SK-N-SH (cell line): ENCODE results near the gene PHF21B. TPM values are rescaled to one million over a fixed set of nuclear protein-coding genes. Genes with fewer than 3 reads are reported as not detected.

ENCODE experiments used
- CTCF ChIA-PET: fragments of 300-600, 350-600 bp; formaldehyde crosslinking; extraction: SDS; loops from one replicate; lab custom pipeline; 2021; lab: Yijun Ruan, JAX
- POLR2A ChIA-PET: fragments of 350-600 bp; sonication (Branson Sonifier 250); formaldehyde crosslinking; extraction: SDS; loops from one replicate; lab custom pipeline; 2020; ENCODE audit warnings: antibody characterized with exemption, inconsistent platforms; lab: Yijun Ruan, JAX
- DNase-seq: peaks from one replicate; pipeline ENCODE4 v3.0.0; 2012
- H2AFZ ChIP-seq: fragments of 200-600 bp; sonication (generic); 2 replicates; pipeline ENCODE4 v1.8.1; 2016; ENCODE audit warnings: antibody characterized with exemption, mild to moderate bottlenecking, low read depth
- H3F3A ChIP-seq: fragments of 200-600 bp; sonication (generic); replicated peaks from 2 replicates; pipeline ENCODE3; 2016; ENCODE audit warnings: antibody characterized with exemption, mild to moderate bottlenecking; ENCODE audit not compliant: insufficient read depth
- H3K27ac ChIP-seq, 2 experiments: fragments of 200-500 bp in 1 of 2; fragments of 200-600 bp in 1 of 2; sonication (Bioruptor generic) in 1 of 2; sonication (generic), shearing (Covaris generic) in 1 of 2; 2 replicates each; pipeline versions ENCODE4 v1.5.1 to v1.6.1; 2014 to 2016; ENCODE audit warnings: low read depth in 2 of 2, inconsistent platforms in 1 of 2, low read length in 1 of 2, mild to moderate bottlenecking in 1 of 2, mixed read lengths in 1 of 2
- H3K27me3 ChIP-seq: fragments of 200-600 bp; sonication (generic), shearing (Covaris generic); 2 replicates; pipeline ENCODE4 v1.6.1; 2016; ENCODE audit warnings: mixed run types; ENCODE audit not compliant: insufficient read depth
- H3K36me3 ChIP-seq, 2 experiments: fragments of 200-500 bp in 1 of 2; fragments of 200-600 bp in 1 of 2; sonication (Bioruptor generic) in 1 of 2; sonication (generic) in 1 of 2; replicated peaks in 1 of 2; 2 replicates each; pipeline versions ENCODE3 to v1.5.1; 2014 to 2016; ENCODE audit warnings: low read length in 1 of 2, mild to moderate bottlenecking in 1 of 2; ENCODE audit not compliant: insufficient read depth in 2 of 2, control insufficient read depth in 1 of 2
- H3K4me1 ChIP-seq, 2 experiments: fragments of 200-500 bp in 1 of 2; fragments of 200-600 bp in 1 of 2; sonication (Bioruptor generic) in 1 of 2; sonication (generic), shearing (Covaris generic) in 1 of 2; 2 replicates each; pipeline versions ENCODE4 v1.5.1 to v1.6.1; 2014 to 2016; ENCODE audit warnings: low read depth in 1 of 2, low read length in 1 of 2, mixed run types in 1 of 2; ENCODE audit not compliant: insufficient read depth in 2 of 2, control insufficient read depth in 1 of 2
- H3K4me2 ChIP-seq: fragments of 200-600 bp; sonication (generic), shearing (Covaris generic); 2 replicates; pipeline ENCODE4 v1.6.1; 2017; ENCODE audit warnings: mixed run types
- H3K4me3 ChIP-seq, 2 experiments: fragments of 200-500 bp in 1 of 2; fragments of 200-600 bp in 1 of 2; sonication (Bioruptor generic) in 1 of 2; sonication (generic), shearing (Covaris generic) in 1 of 2; 2 replicates each; pipeline versions ENCODE4 v1.5.1 to v1.8.1; 2014 to 2016; ENCODE audit warnings: low read depth in 2 of 2, inconsistent platforms in 1 of 2, low read length in 1 of 2, mild to moderate bottlenecking in 1 of 2, mixed read lengths in 1 of 2, moderate library complexity in 1 of 2
- H3K79me2 ChIP-seq: fragments of 200-600 bp; sonication (generic); 2 replicates; pipeline ENCODE4 v1.8.1; 2017; ENCODE audit warnings: mild to moderate bottlenecking; ENCODE audit not compliant: insufficient read depth
- H3K9ac ChIP-seq: fragments of 200-600 bp; sonication (generic); 2 replicates; pipeline ENCODE4 v1.6.1; 2017; ENCODE audit warnings: mixed run types
- H3K9me2 ChIP-seq: fragments of 200-600 bp; sonication (generic); 2 replicates; pipeline ENCODE4 v1.6.1; 2017; ENCODE audit warnings: mixed run types
- H3K9me3 ChIP-seq: fragments of 200-600 bp; sonication (generic); 2 replicates; pipeline ENCODE4 v1.6.1; 2017; ENCODE audit warnings: mixed run types, mild to moderate bottlenecking, moderate library complexity
- H4K20me1 ChIP-seq: fragments of 200-600 bp; sonication (generic); 2 replicates; pipeline ENCODE4 v1.6.1; 2017; ENCODE audit warnings: mild to moderate bottlenecking, mixed run types; ENCODE audit not compliant: insufficient read depth
- CHD2 ChIP-seq: fragments of 150-350 bp; IDR thresholded peaks from 2 replicates; pipeline ENCODE4 v1.6.1; 2018; ENCODE audit warnings: low read length; ENCODE audit not compliant: partially characterized antibody
- ELF1 ChIP-seq: IDR thresholded peaks from 2 replicates; pipeline ENCODE4 v1.4.0; 2012
- EP300 ChIP-seq, 2 experiments: IDR thresholded peaks; 2 replicates each; pipeline versions ENCODE4 v1.4.0 to v1.6.1; 2012; ENCODE audit warnings: borderline replicate concordance in 1 of 2, low read depth in 1 of 2, low read length in 1 of 2
- FOSL2 ChIP-seq: IDR thresholded peaks from 2 replicates; pipeline ENCODE4 v1.4.0; 2012; ENCODE audit warnings: low read depth, mild to moderate bottlenecking, moderate library complexity, borderline replicate concordance
- JUND ChIP-seq: IDR thresholded peaks from 2 replicates; pipeline ENCODE4 v1.4.0; 2012
- MXI1 ChIP-seq: IDR thresholded peaks from 2 replicates; pipeline ENCODE4 v1.6.1; 2012; ENCODE audit warnings: mild to moderate bottlenecking, low read depth, low read length, improper control_type of control experiment
- NFIC ChIP-seq: IDR thresholded peaks from 2 replicates; pipeline ENCODE4 v1.4.0; 2012; ENCODE audit warnings: borderline replicate concordance
- NRF1 ChIP-seq: IDR thresholded peaks from 2 replicates; pipeline ENCODE4 v1.6.1; 2012; ENCODE audit warnings: low read depth, mild to moderate bottlenecking, low read length
- POLR2AphosphoS5 ChIP-seq: IDR thresholded peaks from 2 replicates; pipeline ENCODE4 v1.6.1; 2012; ENCODE audit warnings: low read depth, low read length
- RCOR1 ChIP-seq: fragments of 150-350 bp; IDR thresholded peaks from 2 replicates; pipeline ENCODE4 v1.6.1; 2017; ENCODE audit warnings: antibody characterized with exemption, low read length
- REST ChIP-seq: IDR thresholded peaks from 2 replicates; pipeline ENCODE4 v1.6.1; 2012; ENCODE audit warnings: mild to moderate bottlenecking, low read depth, low read length, moderate library complexity
- RFX5 ChIP-seq: IDR thresholded peaks from 2 replicates; pipeline ENCODE4 v1.6.1; 2012; ENCODE audit warnings: mild to moderate bottlenecking, improper control_type of control experiment, low read length
- TCF12 ChIP-seq: IDR thresholded peaks from 2 replicates; pipeline ENCODE4 v1.4.0; 2012
- WGBS: methylation state at CpG from one replicate; pipeline ENCODE4 v1.1.6; 2017; ENCODE audit warnings: low lambda C conversion rate; 5-methylcytosine and 5-hydroxymethylcytosine counted together
- polyA plus RNA-seq, 3 experiments: library from polyadenylated mRNA; depleted of rRNA; stranded (reverse); fragments of >200 nt; gene quantifications; 2 replicates each; pipeline ENCODE4 v1.2.3, GENCODE V29; 2012
- TF ChIP-seq, protein P1 (sequence below): IDR thresholded peaks from 2 replicates; pipeline ENCODE4 v1.4.0; 2012; ENCODE audit warnings: low read depth, borderline replicate concordance
- TF ChIP-seq, protein P2 (sequence below): IDR thresholded peaks from 2 replicates; pipeline ENCODE4 v1.4.0; 2012; ENCODE audit warnings: low read depth
- TF ChIP-seq, protein P3 (sequence below): fragments of 150-350 bp; IDR thresholded peaks from 2 replicates; pipeline ENCODE4 v1.6.1; 2017; ENCODE audit warnings: antibody characterized with exemption, low read length, low read depth, borderline replicate concordance

The PHF21B gene
- polyA plus RNA-seq, 1 of the 3 experiments (the other 2 are of a cell fraction) = 0.76 TPM

DNA sequence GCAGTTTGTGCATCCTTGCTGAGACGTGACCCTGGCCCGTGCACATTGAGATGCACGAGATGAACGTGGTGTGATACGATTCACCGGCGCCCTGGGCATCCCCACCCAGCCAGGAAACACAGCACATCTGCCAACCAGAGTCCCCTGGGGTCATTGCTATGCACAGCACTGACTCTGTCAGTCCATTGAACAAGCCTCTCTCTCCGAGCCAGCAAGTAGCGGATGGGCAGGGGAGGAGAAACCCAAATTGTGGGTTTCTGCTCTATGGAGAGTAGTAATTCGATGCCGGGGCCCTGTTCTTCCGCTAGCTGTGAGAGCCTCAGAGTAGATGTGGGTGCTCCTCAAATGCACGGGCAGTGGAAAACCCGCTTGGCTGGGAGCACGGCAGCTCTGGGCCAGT is 172.3 kb downstream of the PHF21B start:
- H3K27ac ChIP-seq = no peak overlapping the region
- WGBS = 45% methylated on average over 8 of the region's 15 CpGs
- no peaks in the 10 kb centered on the region for H4K20me1 ChIP-seq
- peak; percentile 69 for DNase-seq
- H3K36me3 ChIP-seq = no peaks in the 10 kb centered on the region
- H3K4me3 ChIP-seq = no peak overlapping the region
- POLR2A ChIA-PET = no interaction called here
- no peak overlapping the region for H3K9ac ChIP-seq
- no peaks in the 10 kb centered on the region for H3K9me2 ChIP-seq
- TF ChIP-seq RFX5 = no peak
- CTCF ChIA-PET = no interaction called here
- H3K9me3 ChIP-seq = no peaks in the 10 kb centered on the region
- no peaks in the 10 kb centered on the region for H3K27me3 ChIP-seq
- no peak overlapping the region for H2AFZ ChIP-seq
- H3K4me1 ChIP-seq = peaks cover 0 to 7% of the 10 kb centered on the region in 2 experiments; a peak in 1 of 4 replicates
- no peak overlapping the region for H3K4me2 ChIP-seq
- H3F3A ChIP-seq = no peaks in the 10 kb centered on the region
- H3K79me2 ChIP-seq = no peaks in the 10 kb centered on the region

- no peak overlapping the region for H3K4me3 ChIP-seq
- H3K36me3 ChIP-seq = no peaks in the 10 kb centered on the region
- H2AFZ ChIP-seq = no peak overlapping the region
- CTCF ChIA-PET = interaction anchor here (2.4 kb wide), 1 partner anchor 13 kb away, joined by 9 read pairs; no protein-coding TSS in a partner anchor
- no peak overlapping the region for H3K27ac ChIP-seq
- no peaks in the 10 kb centered on the region for H3F3A ChIP-seq
- POLR2A ChIA-PET = no interaction called here
- H3K79me2 ChIP-seq = no peaks in the 10 kb centered on the region
- H3K9me3 ChIP-seq = no peaks in the 10 kb centered on the region
- TF ChIP-seq ELF1 (no peak), REST (no peak), EP300 (IDR thresholded peaks at IDR 0.05; ENCODE audit: borderline replicate concordance in 1 of 2, low read depth in 1 of 2, low read length in 1 of 2) (no peak), FOSL2 (no peak), MXI1 (no peak), POLR2AphosphoS5 (no peak), TCF12 (no peak), RCOR1 (no peak), RFX5 (no peak), NRF1 (no peak), CHD2 (no peak), NFIC (no peak), JUND (no peak)
- TF ChIP-seq, protein P1, sequence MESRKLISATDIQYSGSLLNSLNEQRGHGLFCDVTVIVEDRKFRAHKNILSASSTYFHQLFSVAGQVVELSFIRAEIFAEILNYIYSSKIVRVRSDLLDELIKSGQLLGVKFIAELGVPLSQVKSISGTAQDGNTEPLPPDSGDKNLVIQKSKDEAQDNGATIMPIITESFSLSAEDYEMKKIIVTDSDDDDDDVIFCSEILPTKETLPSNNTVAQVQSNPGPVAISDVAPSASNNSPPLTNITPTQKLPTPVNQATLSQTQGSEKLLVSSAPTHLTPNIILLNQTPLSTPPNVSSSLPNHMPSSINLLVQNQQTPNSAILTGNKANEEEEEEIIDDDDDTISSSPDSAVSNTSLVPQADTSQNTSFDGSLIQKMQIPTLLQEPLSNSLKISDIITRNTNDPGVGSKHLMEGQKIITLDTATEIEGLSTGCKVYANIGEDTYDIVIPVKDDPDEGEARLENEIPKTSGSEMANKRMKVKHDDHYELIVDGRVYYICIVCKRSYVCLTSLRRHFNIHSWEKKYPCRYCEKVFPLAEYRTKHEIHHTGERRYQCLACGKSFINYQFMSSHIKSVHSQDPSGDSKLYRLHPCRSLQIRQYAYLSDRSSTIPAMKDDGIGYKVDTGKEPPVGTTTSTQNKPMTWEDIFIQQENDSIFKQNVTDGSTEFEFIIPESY = no peak
- TF ChIP-seq, protein P2, sequence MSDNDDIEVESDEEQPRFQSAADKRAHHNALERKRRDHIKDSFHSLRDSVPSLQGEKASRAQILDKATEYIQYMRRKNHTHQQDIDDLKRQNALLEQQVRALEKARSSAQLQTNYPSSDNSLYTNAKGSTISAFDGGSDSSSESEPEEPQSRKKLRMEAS = no peak
- TF ChIP-seq, protein P3, sequence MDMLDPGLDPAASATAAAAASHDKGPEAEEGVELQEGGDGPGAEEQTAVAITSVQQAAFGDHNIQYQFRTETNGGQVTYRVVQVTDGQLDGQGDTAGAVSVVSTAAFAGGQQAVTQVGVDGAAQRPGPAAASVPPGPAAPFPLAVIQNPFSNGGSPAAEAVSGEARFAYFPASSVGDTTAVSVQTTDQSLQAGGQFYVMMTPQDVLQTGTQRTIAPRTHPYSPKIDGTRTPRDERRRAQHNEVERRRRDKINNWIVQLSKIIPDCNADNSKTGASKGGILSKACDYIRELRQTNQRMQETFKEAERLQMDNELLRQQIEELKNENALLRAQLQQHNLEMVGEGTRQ = no peak
- H3K27me3 ChIP-seq = no peaks in the 10 kb centered on the region
- no peak overlapping the region for H3K9ac ChIP-seq
- peaks cover 0 to 7% of the 10 kb centered on the region in 2 experiments; a peak in 1 of 4 replicates for H3K4me1 ChIP-seq
- H3K9me2 ChIP-seq = no peaks in the 10 kb centered on the region
- H3K4me2 ChIP-seq = no peak overlapping the region
- no peaks in the 10 kb centered on the region for H4K20me1 ChIP-seq
- no peak for DNase-seq
Observed at GRCh38 chr22:44834065-44834464, 175.7 kb downstream of the PHF21B start.
